HepG2 (cell line): Measurements from ENCODE around the gene DHX58.

ENCODE experiments used
- CENPT ChIP-seq: sonication (generic); formaldehyde crosslinking; IDR thresholded peaks from 2 replicates; pipeline ENCODE4 v1.8.0; 2022; ENCODE audit warnings: low read depth, mild to moderate bottlenecking, moderate library complexity, missing genetic modification reagents
- EP300 ChIP-seq, 3 experiments: sonication (generic) in 1 of 3; formaldehyde crosslinking in 1 of 3; IDR thresholded peaks; 2 replicates each; pipeline versions ENCODE4 v1.5.1 to v1.6.1; 2011 to 2020; ENCODE audit warnings: low read depth in 2 of 3, low read length in 2 of 3, borderline replicate concordance in 1 of 3, improper control_type of control experiment in 1 of 3, mild to moderate bottlenecking in 1 of 3, missing genetic modification reagents in 1 of 3, moderate library complexity in 1 of 3
- FOXM1 ChIP-seq: sonication (generic); formaldehyde crosslinking; IDR thresholded peaks from 2 replicates; pipeline ENCODE4 v1.5.0; 2020; ENCODE audit warnings: missing genetic modification reagents
- FOXP1 ChIP-seq, 2 experiments: fragments of 450-650 bp in 1 of 2; IDR thresholded peaks; 2 replicates each; pipeline ENCODE4 v1.6.1; 2017 to 2018; ENCODE audit warnings: antibody characterized with exemption in 1 of 2
- PHB2 ChIP-seq: fragments of 450-650 bp; IDR thresholded peaks from 2 replicates; pipeline ENCODE4 v1.6.1; 2018; ENCODE audit not compliant: partially characterized antibody
- POLR2AphosphoS5 ChIP-seq: IDR thresholded peaks from 2 replicates; pipeline ENCODE4 v1.6.1; 2012; ENCODE audit warnings: low read depth, low read length
- RXRA ChIP-seq: sonication (generic); formaldehyde crosslinking; IDR thresholded peaks from 2 replicates; pipeline ENCODE4 v1.5.1; 2020; ENCODE audit warnings: missing genetic modification reagents
- SRF ChIP-seq: IDR thresholded peaks from 2 replicates; pipeline ENCODE4 v1.6.1; 2011; ENCODE audit warnings: mild to moderate bottlenecking, low read depth, low read length, moderate library complexity
- ZMYM2 ChIP-seq: sonication (generic); formaldehyde crosslinking; IDR thresholded peaks from 2 replicates; pipeline ENCODE4 v1.8.0; 2022; ENCODE audit warnings: mild to moderate bottlenecking, missing genetic modification reagents
- ZNF10 ChIP-seq: sonication (generic); formaldehyde crosslinking; IDR thresholded peaks from 2 replicates; pipeline ENCODE4 v1.4.0; 2020; ENCODE audit warnings: mild to moderate bottlenecking, low read depth, missing genetic modification reagents, borderline replicate concordance
- TF ChIP-seq, protein P1 (sequence below): IDR thresholded peaks from 2 replicates; pipeline ENCODE4 v1.6.1; 2012; ENCODE audit warnings: inconsistent platforms
- TF ChIP-seq, protein P2 (sequence below): sonication (generic); formaldehyde crosslinking; IDR thresholded peaks from 2 replicates; pipeline ENCODE4 v1.5.0; 2020; ENCODE audit warnings: mild to moderate bottlenecking, missing genetic modification reagents, moderate library complexity
- TF ChIP-seq, protein P3 (sequence below): sonication (generic); formaldehyde crosslinking; IDR thresholded peaks from 2 replicates; pipeline ENCODE4 v1.8.0; 2022; ENCODE audit warnings: mild to moderate bottlenecking, missing genetic modification reagents; ENCODE audit not compliant: insufficient replicate concordance

DNA sequence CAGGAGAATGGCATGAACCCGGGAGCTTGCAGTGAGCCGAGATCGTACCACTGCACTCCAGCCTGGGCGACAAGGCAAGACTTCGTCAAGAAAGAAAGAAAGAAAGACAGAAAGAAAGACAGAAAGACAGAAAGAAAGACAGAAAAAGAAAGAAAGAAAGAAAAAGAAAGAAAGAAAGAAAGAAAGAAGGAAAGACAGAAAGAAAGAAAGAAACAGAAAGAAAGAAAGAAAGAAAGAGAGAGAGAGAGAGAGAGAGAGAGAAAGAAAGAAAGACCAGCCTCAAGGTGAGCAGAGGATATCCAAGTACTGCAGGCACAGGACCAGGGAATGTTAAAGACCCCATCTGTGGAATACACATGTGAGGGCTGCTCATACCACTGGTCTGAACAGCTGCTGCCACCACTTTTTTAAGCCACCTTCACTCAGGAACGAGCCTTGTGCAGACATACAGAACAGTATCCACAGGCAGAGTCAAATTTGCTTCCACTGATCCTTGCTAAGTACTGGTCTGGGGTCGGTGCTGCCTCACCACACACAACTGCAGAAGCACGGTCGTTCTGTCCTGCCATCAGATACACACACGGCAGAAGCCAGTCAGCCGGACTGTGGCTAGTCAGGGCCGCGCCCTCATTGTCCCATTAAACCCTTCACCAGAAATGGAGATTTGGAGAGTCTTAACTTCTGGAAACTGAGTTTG, 34.5 kb upstream of the DHX58 start:
- TF ChIP-seq ZMYM2 (CRISPR knock-in tag) (no peak), SRF (no peak), POLR2AphosphoS5 (no peak), FOXP1 (IDR thresholded peaks at IDR 0.05) (no peak), FOXP1 (CRISPR knock-in tag; IDR thresholded peaks at IDR 0.05) (no peak), PHB2 (no peak), RXRA (CRISPR knock-in tag) (no peak), CENPT (CRISPR knock-in tag) (no peak), ZNF10 (CRISPR knock-in tag) (no peak), FOXM1 (CRISPR knock-in tag) (no peak), EP300 (IDR thresholded peaks at IDR 0.05; ENCODE audit: low read depth in 2 of 2, low read length in 2 of 2) (no peak), EP300 (CRISPR knock-in tag; IDR thresholded peaks at IDR 0.05; ENCODE audit: borderline replicate concordance) (no peak)
- TF ChIP-seq, protein P1, sequence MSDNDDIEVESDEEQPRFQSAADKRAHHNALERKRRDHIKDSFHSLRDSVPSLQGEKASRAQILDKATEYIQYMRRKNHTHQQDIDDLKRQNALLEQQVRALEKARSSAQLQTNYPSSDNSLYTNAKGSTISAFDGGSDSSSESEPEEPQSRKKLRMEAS, result no peak
- TF ChIP-seq, protein P2, sequence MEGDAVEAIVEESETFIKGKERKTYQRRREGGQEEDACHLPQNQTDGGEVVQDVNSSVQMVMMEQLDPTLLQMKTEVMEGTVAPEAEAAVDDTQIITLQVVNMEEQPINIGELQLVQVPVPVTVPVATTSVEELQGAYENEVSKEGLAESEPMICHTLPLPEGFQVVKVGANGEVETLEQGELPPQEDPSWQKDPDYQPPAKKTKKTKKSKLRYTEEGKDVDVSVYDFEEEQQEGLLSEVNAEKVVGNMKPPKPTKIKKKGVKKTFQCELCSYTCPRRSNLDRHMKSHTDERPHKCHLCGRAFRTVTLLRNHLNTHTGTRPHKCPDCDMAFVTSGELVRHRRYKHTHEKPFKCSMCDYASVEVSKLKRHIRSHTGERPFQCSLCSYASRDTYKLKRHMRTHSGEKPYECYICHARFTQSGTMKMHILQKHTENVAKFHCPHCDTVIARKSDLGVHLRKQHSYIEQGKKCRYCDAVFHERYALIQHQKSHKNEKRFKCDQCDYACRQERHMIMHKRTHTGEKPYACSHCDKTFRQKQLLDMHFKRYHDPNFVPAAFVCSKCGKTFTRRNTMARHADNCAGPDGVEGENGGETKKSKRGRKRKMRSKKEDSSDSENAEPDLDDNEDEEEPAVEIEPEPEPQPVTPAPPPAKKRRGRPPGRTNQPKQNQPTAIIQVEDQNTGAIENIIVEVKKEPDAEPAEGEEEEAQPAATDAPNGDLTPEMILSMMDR, result no peak
- TF ChIP-seq, protein P3, sequence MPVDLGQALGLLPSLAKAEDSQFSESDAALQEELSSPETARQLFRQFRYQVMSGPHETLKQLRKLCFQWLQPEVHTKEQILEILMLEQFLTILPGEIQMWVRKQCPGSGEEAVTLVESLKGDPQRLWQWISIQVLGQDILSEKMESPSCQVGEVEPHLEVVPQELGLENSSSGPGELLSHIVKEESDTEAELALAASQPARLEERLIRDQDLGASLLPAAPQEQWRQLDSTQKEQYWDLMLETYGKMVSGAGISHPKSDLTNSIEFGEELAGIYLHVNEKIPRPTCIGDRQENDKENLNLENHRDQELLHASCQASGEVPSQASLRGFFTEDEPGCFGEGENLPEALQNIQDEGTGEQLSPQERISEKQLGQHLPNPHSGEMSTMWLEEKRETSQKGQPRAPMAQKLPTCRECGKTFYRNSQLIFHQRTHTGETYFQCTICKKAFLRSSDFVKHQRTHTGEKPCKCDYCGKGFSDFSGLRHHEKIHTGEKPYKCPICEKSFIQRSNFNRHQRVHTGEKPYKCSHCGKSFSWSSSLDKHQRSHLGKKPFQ, result no peak
